Mucosa of descending colon (tissue), 3 donors: ENCODE measurements around the gene AOPEP. TPM values are rescaled to one million over a fixed set of nuclear protein-coding genes. Genes with fewer than 3 reads are reported as not detected.

Experiments used
- ATAC-seq: fragments of 200-7000 bp; cut with Tn5 transposase; one replicate; pipeline ENCODE4 v1.9.1; 2020; ENCODE audit warnings: mild to moderate bottlenecking, moderate library complexity
- DNase-seq, 3 donors: peaks; one replicate each; pipeline ENCODE4 v3.0.0-alpha.2; 2020
- H3K36me3 ChIP-seq: fragments of 200-600 bp; one replicate; pipeline ENCODE4 v1.8.0; 2021; ENCODE audit warnings: low read depth, mild to moderate bottlenecking
- H3K4me1 ChIP-seq: fragments of 200-600 bp; one replicate; pipeline ENCODE4 v1.8.0; 2021; ENCODE audit warnings: low read depth, mild to moderate bottlenecking
- H3K4me3 ChIP-seq: fragments of 200-600 bp; one replicate; pipeline ENCODE4 v1.8.0; 2021; ENCODE audit warnings: mild to moderate bottlenecking
- H3K9me3 ChIP-seq: fragments of 200-600 bp; one replicate; pipeline ENCODE4 v1.8.0; 2021; ENCODE audit warnings: mild to moderate bottlenecking
- intact Hi-C, 2 donors: fragments of 100-400 bp; cut with DNase I in 1 of 2; cut with micrococcal nuclease in 1 of 2; formaldehyde crosslinking; loops; one replicate each; pipeline versions ENCODE4 v1.11.0 to v1.11.1; 2022; cut with DNase I, micrococcal nuclease
- total RNA-seq, 3 donors: library from RNA; stranded (reverse); fragmentation: NEBNext Ultra II Directional in 2 of 3; extraction: Animal tissue kit (Norgen Biotek cat#: 25700) in 2 of 3; gene quantifications; one replicate each; pipeline versions ENCODE4 v1.2.1 to v1.2.4, GENCODE V29; 2021 to 2023
- TF ChIP-seq, protein P1 (sequence below): fragments of 200-600 bp; IDR thresholded peaks from one replicate; pipeline ENCODE4 v1.8.0; 2022; ENCODE audit warnings: antibody characterized with exemption, mild to moderate bottlenecking
- donor health status: DM: no; HTN: no; CAD: no; lungs with moderate emphysema.
- donor health status: DM: no; HTN: no; CAD: no.
- donor health status: DM: no; HTN: yes; CAD: no.

The AOPEP gene
- total RNA-seq, 3 donors from 2014 or later: 47.5 to 102 (median 57.8) TPM

GRCh38 chr9:95029288-95029687 lies 302.8 kb downstream of the AOPEP start:
- H3K36me3 ChIP-seq: no peaks in the 10 kb centered on the region
- H3K4me3 ChIP-seq: no peak overlapping the region
- H3K4me1 ChIP-seq: peaks cover 37% of the 10 kb centered on the region
- H3K9me3 ChIP-seq: no peaks in the 10 kb centered on the region
- no peak for ATAC-seq
- TF ChIP-seq, protein P1, sequence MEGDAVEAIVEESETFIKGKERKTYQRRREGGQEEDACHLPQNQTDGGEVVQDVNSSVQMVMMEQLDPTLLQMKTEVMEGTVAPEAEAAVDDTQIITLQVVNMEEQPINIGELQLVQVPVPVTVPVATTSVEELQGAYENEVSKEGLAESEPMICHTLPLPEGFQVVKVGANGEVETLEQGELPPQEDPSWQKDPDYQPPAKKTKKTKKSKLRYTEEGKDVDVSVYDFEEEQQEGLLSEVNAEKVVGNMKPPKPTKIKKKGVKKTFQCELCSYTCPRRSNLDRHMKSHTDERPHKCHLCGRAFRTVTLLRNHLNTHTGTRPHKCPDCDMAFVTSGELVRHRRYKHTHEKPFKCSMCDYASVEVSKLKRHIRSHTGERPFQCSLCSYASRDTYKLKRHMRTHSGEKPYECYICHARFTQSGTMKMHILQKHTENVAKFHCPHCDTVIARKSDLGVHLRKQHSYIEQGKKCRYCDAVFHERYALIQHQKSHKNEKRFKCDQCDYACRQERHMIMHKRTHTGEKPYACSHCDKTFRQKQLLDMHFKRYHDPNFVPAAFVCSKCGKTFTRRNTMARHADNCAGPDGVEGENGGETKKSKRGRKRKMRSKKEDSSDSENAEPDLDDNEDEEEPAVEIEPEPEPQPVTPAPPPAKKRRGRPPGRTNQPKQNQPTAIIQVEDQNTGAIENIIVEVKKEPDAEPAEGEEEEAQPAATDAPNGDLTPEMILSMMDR: no peak
- intact Hi-C loops: loop anchor here in 1 of 2 donors (10.0 kb wide), 1 partner anchor 244 kb away; no protein-coding TSS in a partner anchor
- no peak for DNase-seq

- ATAC-seq (no peak), DNase-seq (no peak)
- Histone ChIP-seq H3K9me3 (no peaks in the 10 kb centered on the region), H3K4me1 (peaks cover 32% of the 10 kb centered on the region), H3K4me3 (no peak overlapping the region), H3K36me3 (no peaks in the 10 kb centered on the region)
- intact Hi-C loops: loop anchor here in 1 of 2 donors (10.0 kb wide), 1 partner anchor 245 kb away; no protein-coding TSS in a partner anchor
- TF ChIP-seq, protein P1: no peak
Observed at GRCh38 chr9:95029720-95030119, 303.2 kb downstream of the AOPEP start.

- no peaks in the 10 kb centered on the region for H3K9me3 ChIP-seq
- H3K36me3 ChIP-seq: no peaks in the 10 kb centered on the region
- ATAC-seq (no peak), DNase-seq (no peak)
- H3K4me3 ChIP-seq: no peak overlapping the region
- TF ChIP-seq, protein P1: no peak
- peaks cover 26% of the 10 kb centered on the region for H3K4me1 ChIP-seq
- intact Hi-C loops: no loop called here
Observed at GRCh38 chr9:95030344-95030743, 303.8 kb downstream of the AOPEP start.

DNA sequence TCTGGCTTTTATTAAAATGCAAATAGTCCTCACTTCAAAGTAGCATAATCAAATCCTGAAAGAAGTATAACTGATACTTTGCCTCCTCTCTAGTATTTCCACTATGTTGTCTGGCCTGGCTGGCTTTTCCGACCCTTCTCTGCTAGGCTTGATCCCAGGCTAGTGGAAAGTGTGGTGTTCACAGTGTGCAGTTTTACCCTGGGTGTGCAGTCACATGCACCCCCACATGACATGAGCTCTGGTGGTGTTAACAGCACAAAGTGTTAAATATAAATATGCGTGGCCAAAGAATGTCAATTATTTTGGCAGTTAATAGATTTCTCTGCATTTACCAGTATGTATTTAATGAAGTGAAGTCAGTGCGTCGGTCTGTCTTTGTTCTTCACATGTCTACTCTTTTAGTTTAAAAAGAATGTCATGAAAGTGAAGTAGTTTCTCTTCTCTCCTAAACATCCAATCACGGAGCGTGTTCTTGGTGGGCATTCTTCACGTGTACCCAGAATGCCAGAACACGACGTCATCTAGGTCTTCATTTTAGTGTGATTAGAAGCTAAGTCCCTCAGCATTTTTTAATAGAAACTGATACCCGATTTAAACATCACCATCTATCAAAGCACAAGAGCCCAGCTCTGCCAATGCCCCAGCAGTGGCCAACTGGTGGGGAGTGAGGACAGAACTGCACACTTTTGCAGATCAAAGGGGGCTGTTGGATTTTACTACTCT lies 304.6 kb downstream of the AOPEP start:
- TF ChIP-seq, protein P1: no peak
- Histone ChIP-seq H3K4me1 (peaks cover 26% of the 10 kb centered on the region), H3K36me3 (no peaks in the 10 kb centered on the region), H3K4me3 (no peak overlapping the region), H3K9me3 (no peaks in the 10 kb centered on the region)
- DNase-seq (no peak), ATAC-seq (no peak)
- intact Hi-C loops: no loop called here

GRCh38 chr9:95031711-95032461 lies 305.4 kb downstream of the AOPEP start:
- peaks cover 31% of the 10 kb centered on the region for H3K4me1 ChIP-seq

More at GRCh38 chr9:95031711-95032461, 305.4 kb downstream of the AOPEP start:
- intact Hi-C loops: no loop called here
- TF ChIP-seq, protein P1: no peak
- ATAC-seq (peak; percentile 73), DNase-seq (no peak)
- Histone ChIP-seq H3K9me3 (no peaks in the 10 kb centered on the region), H3K4me3 (no peak overlapping the region), H3K36me3 (no peaks in the 10 kb centered on the region)
